Spleen (tissue), 11 donors: Measurements from ENCODE around the gene WDR74. TPM values are rescaled to one million over a fixed set of nuclear protein-coding genes. Genes with fewer than 3 reads are reported as not detected.

ENCODE experiments used
- DNase-seq: peaks from one replicate; pipeline ENCODE4 v3.0.0-alpha.2; 2020
- H3K27ac ChIP-seq, 8 donors: fragments of 200-600 bp; sonication (generic) in 7 of 8; 1 replicate in 4 of 8; 2 replicates in 4 of 8; pipeline versions ENCODE4 v1.5.0 to v1.8.0; 2016 to 2021; ENCODE audit warnings: inconsistent platforms in 4 of 8, mild to moderate bottlenecking in 4 of 8, moderate library complexity in 1 of 8
- H3K27me3 ChIP-seq, 7 donors: fragments of 200-600 bp; sonication (generic) in 6 of 7; replicated peaks in 1 of 7; 1 replicate in 4 of 7; 2 replicates in 3 of 7; pipeline versions ENCODE4 v1.5.0 to v1.8.0; 2016 to 2021; ENCODE audit warnings: inconsistent platforms in 3 of 7, mild to moderate bottlenecking in 1 of 7
- H3K36me3 ChIP-seq, 6 donors: fragments of 200-600 bp; sonication (generic) in 5 of 6; 1 replicate in 4 of 6; 2 replicates in 2 of 6; pipeline versions ENCODE4 v1.5.0 to v1.8.0; 2016 to 2021; ENCODE audit warnings: inconsistent platforms in 2 of 6
- H3K4me1 ChIP-seq, 6 donors: fragments of 200-600 bp; sonication (generic) in 5 of 6; 1 replicate in 3 of 6; 2 replicates in 3 of 6; pipeline versions ENCODE4 v1.5.0 to v1.8.0; 2016 to 2021; ENCODE audit warnings: inconsistent platforms in 3 of 6
- H3K4me3 ChIP-seq, 8 donors: fragments of 200-600 bp; sonication (generic) in 7 of 8; 1 replicate in 4 of 8; 2 replicates in 4 of 8; pipeline versions ENCODE4 v1.5.0 to v1.8.0; 2016 to 2021; ENCODE audit warnings: inconsistent platforms in 4 of 8, mild to moderate bottlenecking in 4 of 8, moderate library complexity in 2 of 8
- H3K9me3 ChIP-seq, 8 donors: fragments of 200-600 bp; sonication (generic) in 7 of 8; 1 replicate in 4 of 8; 2 replicates in 4 of 8; pipeline versions ENCODE4 v1.5.0 to v1.8.0; 2016 to 2021; ENCODE audit warnings: inconsistent platforms in 4 of 8
- CTCF ChIP-seq, 11 experiments: fragments of 200-600 bp in 7 of 11; fragments of 450-650 bp in 4 of 11; sonication (generic) in 4 of 11; IDR thresholded peaks in 8 of 11; conservative IDR thresholded peaks in 3 of 11; 1 replicate in 7 of 11; 2 replicates in 4 of 11; pipeline versions ENCODE4 v1.4.0 to v1.8.0; 2016 to 2021; ENCODE audit warnings: antibody characterized with exemption in 11 of 11, inconsistent platforms in 4 of 11, mild to moderate bottlenecking in 1 of 11
- POLR2A ChIP-seq, 3 donors: fragments of 450-650 bp; IDR thresholded peaks; one replicate each; pipeline ENCODE4 v1.5.1; 2017; ENCODE audit warnings: antibody characterized with exemption in 3 of 3, mild to moderate bottlenecking in 1 of 3
- POLR2AphosphoS5 ChIP-seq, 3 donors: sonication (generic); formaldehyde crosslinking; IDR thresholded peaks; one replicate each; pipeline ENCODE4 v1.5.1; 2017; ENCODE audit warnings: antibody characterized with exemption in 3 of 3
- WGBS, 5 donors: extraction: QIAGEN DNeasy Blood & Tissue Kit in 3 of 5; methylation state at CpG; one replicate each; pipeline versions ENCODE4 v1.1.5 to v1.1.7; 2013 to 2018; 5-methylcytosine and 5-hydroxymethylcytosine counted together
- intact Hi-C: fragments of 100-400 bp; cut with DNase I; formaldehyde crosslinking; loops from one replicate; pipeline ENCODE4 v1.15.0; 2023; ENCODE audit warnings: low total_unique reads
- polyA plus RNA-seq, 3 donors: library from polyadenylated mRNA; stranded (reverse); fragments of 200-250 nt; gene quantifications; one replicate each; pipeline ENCODE4 v1.2.1, GENCODE V29; 2013
- total RNA-seq, 7 donors: library from RNA; depleted of rRNA in 3 of 7; stranded (reverse); fragments of >200 nt in 3 of 7; fragmentation: NEBNext Ultra II Directional in 4 of 7; extraction: Animal tissue kit (Norgen Biotek cat#: 25700) in 4 of 7; gene quantifications; one replicate each; pipeline versions ENCODE4 v1.1.0 to v1.2.1, GENCODE V29; 2016 to 2021
- donor health status: healthy with polysubstance abuse.
- donor health status: DM: no; HTN: no; CAD: no; lungs with moderate emphysema.
- donor health status: DM: no; HTN: no; CAD: no.
- donor health status: Bipolar disorder and iron deficiency.
- donor health status: healthy.
- donor health status: DM: no; HTN: no; CAD: no.
- donor health status: DM: yes; HTN: yes; CAD: no.

WDR74 gene
- total and polyA plus RNA-seq, 10 donors: 29.0 to 66.2 (median 50.1) TPM

DNA sequence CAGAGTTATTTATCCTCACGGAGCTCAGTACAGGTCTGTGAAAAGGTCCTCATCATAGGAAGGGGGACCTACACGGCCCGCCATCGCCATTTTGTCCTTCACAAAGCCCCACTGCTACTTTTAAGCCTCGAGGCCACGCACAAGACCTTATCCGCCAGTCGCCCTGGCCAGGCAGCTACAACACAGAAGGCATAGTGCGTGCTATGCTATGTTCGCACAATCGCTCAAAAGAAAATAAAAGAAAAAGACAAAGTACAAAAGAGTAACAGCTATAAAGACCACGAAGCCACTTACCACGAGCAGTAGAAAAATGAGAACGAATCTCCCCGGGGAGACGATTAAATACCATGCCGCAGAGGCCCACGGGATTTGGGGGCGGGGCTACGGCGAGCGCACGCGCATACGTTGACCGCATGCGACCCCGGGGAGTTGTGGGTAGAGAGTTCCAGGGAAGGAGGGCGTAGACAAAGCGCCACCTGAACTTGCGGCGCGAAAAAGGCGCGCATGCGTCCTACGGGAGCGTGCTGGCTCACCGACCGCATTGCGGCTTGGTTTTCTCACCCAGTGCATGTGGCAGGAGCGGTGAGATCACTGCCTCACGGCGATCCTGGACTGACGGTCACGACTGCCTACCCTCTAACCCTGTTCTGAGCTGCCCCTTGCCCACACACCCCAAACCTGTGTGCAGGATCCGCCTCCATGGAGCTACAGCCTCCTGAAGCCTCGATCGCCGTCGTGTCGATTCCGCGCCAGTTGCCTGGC, 16.4 kb upstream of the WDR74 start:
- Histone ChIP-seq H3K4me1 (peaks cover 22 to 72% (median 52%) of the 10 kb centered on the region in 6 donors), H3K36me3 (peaks cover 0 to 39% (median 33%) of the 10 kb centered on the region in 6 donors), H3K9me3 (no peaks in the 10 kb centered on the region), H3K4me3 (peak overlapping the region; percentile 61 to 95 (median 85)), H3K27ac (peak overlapping the region; percentile 45 to 90 (median 86)), H3K27me3 (no peaks in the 10 kb centered on the region)
- 0 to 1% (median 0%) methylated on average over 41 to 54 of the region's 54 CpGs for WGBS, 5 donors
- intact Hi-C loops: loop anchor here (5.0 kb wide), 1 partner anchor 68 kb away; the partner anchor contains the start of gene TMEM179B
- peak; percentile 99 for DNase-seq
- peak in 6 of 11 experiments; percentile 6 to 52 (median 36) for TF ChIP-seq CTCF (IDR thresholded peaks at IDR 0.05 in 8 of 11, conservative IDR thresholded peaks at IDR 0.05 in 3 of 11)
- TF ChIP-seq POLR2AphosphoS5 (IDR thresholded peaks at IDR 0.05): peak; percentile 97 to 100 (median 99)
- TF ChIP-seq POLR2A (IDR thresholded peaks at IDR 0.05): peak; percentile 85 to 92 (median 91)

DNA sequence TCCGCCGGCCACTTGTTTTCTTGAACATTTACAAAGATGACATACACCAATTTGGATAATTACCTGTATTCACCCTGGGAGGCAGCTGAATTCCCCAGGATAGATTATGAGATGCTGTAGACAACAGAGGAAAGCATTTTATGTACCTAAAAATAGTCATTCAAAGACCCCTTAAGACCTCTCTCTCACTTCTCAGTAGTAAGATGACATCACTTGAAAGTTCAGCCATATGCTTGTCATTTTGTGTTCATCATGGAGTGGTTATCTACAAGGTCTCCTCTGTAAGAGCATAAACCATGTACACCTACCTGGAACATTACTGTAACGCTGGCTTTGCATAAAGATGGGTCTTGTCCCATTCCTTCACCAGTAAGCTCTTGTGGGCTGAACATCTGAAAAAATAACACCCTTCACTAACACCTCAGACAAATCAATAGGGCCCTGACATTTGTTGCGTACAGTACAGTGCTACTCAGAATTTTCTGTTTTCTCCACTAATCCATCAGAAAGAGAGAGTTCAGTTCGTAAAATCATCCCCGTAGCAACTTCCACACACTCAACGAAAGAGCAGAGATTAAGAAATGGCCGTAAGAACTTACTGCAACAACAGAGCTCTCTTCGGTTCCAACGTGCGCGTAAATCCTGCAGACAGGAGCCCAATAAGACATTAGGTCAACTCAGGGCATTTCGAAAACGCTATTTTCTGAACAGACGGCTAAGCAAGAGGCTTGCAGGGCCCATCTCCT, 15.6 kb upstream of the WDR74 start:
- Histone ChIP-seq H3K27me3 (no peaks in the 10 kb centered on the region), H3K4me1 (peaks cover 22 to 72% (median 52%) of the 10 kb centered on the region in 6 donors), H3K36me3 (peaks cover 0 to 39% (median 33%) of the 10 kb centered on the region in 6 donors), H3K27ac (peak overlapping the region; percentile 45 to 90 (median 86)), H3K9me3 (no peaks in the 10 kb centered on the region), H3K4me3 (peak overlapping the region; percentile 61 to 95 (median 85))
- TF ChIP-seq POLR2A (IDR thresholded peaks at IDR 0.05) (no peak), POLR2AphosphoS5 (IDR thresholded peaks at IDR 0.05) (no peak)
- intact Hi-C loops: loop anchor here (5.0 kb wide), 1 partner anchor 68 kb away; the partner anchor contains the start of gene TMEM179B
- 0 to 2% (median 2%) methylated on average over 15 of the region's 15 CpGs for WGBS, 5 donors
- DNase-seq: no peak

DNA sequence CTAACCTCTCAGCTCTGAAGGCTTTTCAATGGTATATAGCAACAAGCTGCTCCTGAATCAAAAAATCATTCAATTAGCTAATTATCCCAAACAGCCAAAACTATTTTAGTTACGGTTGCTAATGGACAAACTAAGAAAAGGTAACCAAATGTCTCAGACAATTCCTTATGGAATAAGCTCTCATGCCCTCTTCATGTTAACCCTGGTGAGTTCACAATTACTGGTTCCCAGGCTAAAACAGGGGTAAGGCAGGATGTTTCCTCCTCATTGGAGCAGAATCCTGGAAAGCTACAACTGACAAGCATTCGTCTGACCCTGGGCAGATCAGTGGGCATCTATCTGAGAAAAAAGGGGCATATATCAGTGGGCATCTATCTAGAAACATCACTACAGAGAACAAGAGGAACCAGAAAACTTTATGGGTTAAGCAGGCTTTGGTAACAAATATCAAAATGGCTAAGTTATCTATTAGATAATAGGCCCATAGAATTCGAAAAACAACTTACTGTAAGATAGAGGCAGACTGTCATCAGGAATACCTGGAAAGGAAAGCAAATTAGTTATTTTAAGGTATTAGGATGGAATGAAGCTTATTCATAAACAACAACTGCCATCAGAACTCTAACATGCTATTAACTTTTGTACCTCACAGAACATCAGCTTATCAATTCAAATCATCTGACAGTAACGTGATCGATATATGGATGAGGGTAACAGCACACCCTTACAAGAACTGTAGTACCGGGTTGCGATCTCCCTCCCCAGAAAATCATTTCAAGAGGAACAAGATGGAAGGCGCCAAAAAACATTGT, 14.8 kb upstream of the WDR74 start:
- peaks cover 0 to 39% (median 33%) of the 10 kb centered on the region in 6 donors for H3K36me3 ChIP-seq
- H3K27me3 ChIP-seq: no peaks in the 10 kb centered on the region
- 10 to 15% (median 12%) methylated on average over 8 of the region's 8 CpGs for WGBS, 5 donors
- peaks cover 22 to 72% (median 52%) of the 10 kb centered on the region in 6 donors for H3K4me1 ChIP-seq
- TF ChIP-seq POLR2AphosphoS5 (IDR thresholded peaks at IDR 0.05) (no peak), POLR2A (IDR thresholded peaks at IDR 0.05) (no peak), CTCF (IDR thresholded peaks at IDR 0.05 in 8 of 11, conservative IDR thresholded peaks at IDR 0.05 in 3 of 11) (no peak)
- intact Hi-C loops: no loop called here
- H3K9me3 ChIP-seq: no peaks in the 10 kb centered on the region
- H3K27ac ChIP-seq: peak overlapping the region in 6 of 8 donors; percentile 74 to 90 (median 87)
- peak; percentile 21 for DNase-seq
- H3K4me3 ChIP-seq: peak overlapping the region; percentile 61 to 95 (median 85)
